HepG2 (cell line): ENCODE data around the gene GMEB2. TPM values are rescaled to one million over a fixed set of nuclear protein-coding genes. Genes with fewer than 3 reads are reported as not detected.

ENCODE experiments used
- BHLHE40 ChIP-seq: IDR thresholded peaks from 2 replicates; pipeline ENCODE4 v1.6.1; 2011; ENCODE audit warnings: low read length, improper control_type of control experiment
- BRCA1 ChIP-seq: sonication (generic); formaldehyde crosslinking; IDR thresholded peaks from 2 replicates; pipeline ENCODE4 v1.4.0; 2020; ENCODE audit warnings: missing genetic modification reagents
- CBX2 ChIP-seq, 2 experiments: fragments of 200-600 bp in 1 of 2; sonication (generic); formaldehyde crosslinking in 1 of 2; IDR thresholded peaks; 2 replicates each; pipeline versions ENCODE4 v1.7.0 to v1.8.1; 2018 to 2022; ENCODE audit warnings: low read depth in 2 of 2, low read length in 1 of 2, mild to moderate bottlenecking in 1 of 2, missing genetic modification reagents in 1 of 2
- CENPT ChIP-seq: sonication (generic); formaldehyde crosslinking; IDR thresholded peaks from 2 replicates; pipeline ENCODE4 v1.8.0; 2022; ENCODE audit warnings: low read depth, mild to moderate bottlenecking, moderate library complexity, missing genetic modification reagents
- GATAD1 ChIP-seq: IDR thresholded peaks from 2 replicates; pipeline ENCODE4 v1.6.1; 2016; ENCODE audit warnings: missing genetic modification reagents, missing compliant biosample characterization
- GATAD2A ChIP-seq: IDR thresholded peaks from 2 replicates; pipeline ENCODE4 v1.6.1; 2016
- HIVEP1 ChIP-seq: sonication (generic); formaldehyde crosslinking; IDR thresholded peaks from 2 replicates; pipeline ENCODE4 v1.4.0; 2020; ENCODE audit warnings: mild to moderate bottlenecking, missing genetic modification reagents
- JUN ChIP-seq: sonication (generic); formaldehyde crosslinking; IDR thresholded peaks from 2 replicates; pipeline ENCODE4 v1.4.0; 2020; ENCODE audit warnings: mild to moderate bottlenecking, missing genetic modification reagents
- NBN ChIP-seq: fragments of 450-650 bp; conservative IDR thresholded peaks from 2 replicates; pipeline ENCODE4 v1.6.1; 2017
- NFE2L2 ChIP-seq: fragments of 150-350 bp; IDR thresholded peaks from 2 replicates; pipeline ENCODE4 v1.6.1; 2014; ENCODE audit warnings: low read length
- NFIC ChIP-seq: IDR thresholded peaks from 2 replicates; pipeline ENCODE4 v1.6.1; 2012; ENCODE audit warnings: mild to moderate bottlenecking, low read length, inconsistent platforms
- POLR2AphosphoS5 ChIP-seq: IDR thresholded peaks from 2 replicates; pipeline ENCODE4 v1.6.1; 2012; ENCODE audit warnings: low read depth, low read length
- SIX4 ChIP-seq: sonication (generic); formaldehyde crosslinking; IDR thresholded peaks from 2 replicates; pipeline ENCODE4 v1.4.0; 2020; ENCODE audit warnings: missing genetic modification reagents
- XBP1 ChIP-seq: sonication (generic); formaldehyde crosslinking; IDR thresholded peaks from 2 replicates; pipeline ENCODE4 v1.5.0; 2020; ENCODE audit warnings: missing genetic modification reagents
- ZFP36L1 ChIP-seq: sonication (generic); formaldehyde crosslinking; IDR thresholded peaks from 2 replicates; pipeline ENCODE4 v1.8.0; 2022; ENCODE audit warnings: mild to moderate bottlenecking, missing genetic modification reagents, moderate library complexity
- ZFP37 ChIP-seq: sonication (generic); formaldehyde crosslinking; IDR thresholded peaks from 2 replicates; pipeline ENCODE4 v1.4.0; 2020; ENCODE audit warnings: missing genetic modification reagents, borderline replicate concordance
- ZFX ChIP-seq: sonication (generic); formaldehyde crosslinking; IDR thresholded peaks from 2 replicates; pipeline ENCODE4 v1.4.0; 2020; ENCODE audit warnings: mild to moderate bottlenecking, low read depth, missing genetic modification reagents, moderate library complexity
- ZNF160 ChIP-seq: sonication (generic); formaldehyde crosslinking; IDR thresholded peaks from 2 replicates; pipeline ENCODE4 v1.8.0; 2022; ENCODE audit warnings: mild to moderate bottlenecking, inconsistent platforms, missing genetic modification reagents
- ZNF329 ChIP-seq: sonication (generic); formaldehyde crosslinking; IDR thresholded peaks from 2 replicates; pipeline ENCODE4 v1.9.0; 2021; ENCODE audit warnings: low read depth, mild to moderate bottlenecking, missing genetic modification reagents
- ZNF710 ChIP-seq: sonication (generic); formaldehyde crosslinking; IDR thresholded peaks from 2 replicates; pipeline ENCODE4 v1.5.0; 2020; ENCODE audit warnings: mild to moderate bottlenecking, missing genetic modification reagents, borderline replicate concordance
- polyA plus RNA-seq, 8 experiments: library from polyadenylated mRNA; depleted of rRNA in 3 of 8; stranded (reverse) in 7 of 8; unstranded in 1 of 8; fragments of >200 nt; fragmentation: Illumina TruSeq in 4 of 8; extraction: Trizol in 4 of 8; gene quantifications; 2 replicates each; pipeline versions ENCODE4 v1.2.1 to v1.2.3, GENCODE V29; 2011 to 2016; ENCODE audit warnings: low read depth in 4 of 8, missing spikeins in 1 of 8, mixed read lengths in 1 of 8; ENCODE audit not compliant: insufficient read depth in 1 of 8
- total RNA-seq, 5 experiments: library from RNA; depleted of rRNA; stranded (reverse); fragments of >200 nt; fragmentation: Illumina TruSeq; extraction: Trizol; gene quantifications; 2 replicates each; pipeline ENCODE4 v1.2.3, GENCODE V29; 2016; ENCODE audit warnings: low read depth in 1 of 5
- TF ChIP-seq, protein P1 (sequence below): sonication (generic); formaldehyde crosslinking; conservative IDR thresholded peaks from 2 replicates; pipeline ENCODE4 v1.8.0; 2022; ENCODE audit warnings: mild to moderate bottlenecking, moderate library complexity, missing genetic modification reagents
- TF ChIP-seq, protein P2 (sequence below), 2 experiments: sonication (generic) in 1 of 2; formaldehyde crosslinking in 1 of 2; IDR thresholded peaks; 2 replicates each; pipeline versions ENCODE4 v1.5.1 to v1.6.1; 2011 to 2020; ENCODE audit warnings: borderline replicate concordance in 1 of 2, low read depth in 1 of 2, low read length in 1 of 2, mild to moderate bottlenecking in 1 of 2, missing genetic modification reagents in 1 of 2, moderate library complexity in 1 of 2
- TF ChIP-seq, protein P3 (sequence below), 2 experiments: fragments of 450-650 bp in 1 of 2; sonication (generic) in 1 of 2; formaldehyde crosslinking; IDR thresholded peaks; 2 replicates each; pipeline versions ENCODE4 v1.5.0 to v1.8.0; 2020 to 2022; ENCODE audit warnings: mild to moderate bottlenecking in 1 of 2, missing genetic modification reagents in 1 of 2

The GMEB2 gene
- total and polyA plus RNA-seq, 2 of the 13 experiments (the other 11 are each of a cell fraction or from before 2014, with no cell fraction given): 10.6 to 12.4 TPM

GRCh38 chr20:63574829-63575743 is 51.8 kb downstream of the GMEB2 start (continued):
- TF ChIP-seq, protein P1, sequence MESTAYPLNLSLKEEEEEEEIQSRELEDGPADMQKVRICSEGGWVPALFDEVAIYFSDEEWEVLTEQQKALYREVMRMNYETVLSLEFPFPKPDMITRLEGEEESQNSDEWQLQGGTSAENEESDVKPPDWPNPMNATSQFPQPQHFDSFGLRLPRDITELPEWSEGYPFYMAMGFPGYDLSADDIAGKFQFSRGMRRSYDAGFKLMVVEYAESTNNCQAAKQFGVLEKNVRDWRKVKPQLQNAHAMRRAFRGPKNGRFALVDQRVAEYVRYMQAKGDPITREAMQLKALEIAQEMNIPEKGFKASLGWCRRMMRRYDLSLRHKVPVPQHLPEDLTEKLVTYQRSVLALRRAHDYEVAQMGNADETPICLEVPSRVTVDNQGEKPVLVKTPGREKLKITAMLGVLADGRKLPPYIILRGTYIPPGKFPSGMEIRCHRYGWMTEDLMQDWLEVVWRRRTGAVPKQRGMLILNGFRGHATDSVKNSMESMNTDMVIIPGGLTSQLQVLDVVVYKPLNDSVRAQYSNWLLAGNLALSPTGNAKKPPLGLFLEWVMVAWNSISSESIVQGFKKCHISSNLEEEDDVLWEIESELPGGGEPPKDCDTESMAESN (CRISPR knock-in tag): peak; percentile 30
- TF ChIP-seq HIVEP1 (CRISPR knock-in tag) (peak; percentile 25; the same call in 1 of the 2 replicates), JUN (CRISPR knock-in tag) (0 out of 2 replicates have a peak, but pooled peaks have one; percentile 23), CENPT (CRISPR knock-in tag) (no peak), ZFP36L1 (CRISPR knock-in tag) (peak; percentile 22; the same call in 1 of the 2 replicates), NFIC (no peak), NFE2L2 (no peak), BHLHE40 (no peak), CBX2 (IDR thresholded peaks at IDR 0.05; ENCODE audit: low read depth, low read length) (no peak), CBX2 (CRISPR knock-in tag; IDR thresholded peaks at IDR 0.05; ENCODE audit: low read depth) (peak; percentile 26; the same call in 1 of the 2 replicates), ZFX (CRISPR knock-in tag) (no peak; the same call in 1 of the 2 replicates), GATAD2A (CRISPR knock-in tag) (peak; percentile 80; the same call in 1 of the 2 replicates), ZNF160 (CRISPR knock-in tag) (no peak), ZFP37 (CRISPR knock-in tag) (no peak), ZNF329 (CRISPR knock-in tag) (no peak), POLR2AphosphoS5 (peak; percentile 48; the same call in 1 of the 2 replicates), BRCA1 (CRISPR knock-in tag) (no peak), ZNF710 (CRISPR knock-in tag) (no peak), XBP1 (no peak), NBN (no peak), SIX4 (CRISPR knock-in tag) (no peak), GATAD1 (CRISPR knock-in tag) (peak; percentile 65)
- TF ChIP-seq, protein P2, sequence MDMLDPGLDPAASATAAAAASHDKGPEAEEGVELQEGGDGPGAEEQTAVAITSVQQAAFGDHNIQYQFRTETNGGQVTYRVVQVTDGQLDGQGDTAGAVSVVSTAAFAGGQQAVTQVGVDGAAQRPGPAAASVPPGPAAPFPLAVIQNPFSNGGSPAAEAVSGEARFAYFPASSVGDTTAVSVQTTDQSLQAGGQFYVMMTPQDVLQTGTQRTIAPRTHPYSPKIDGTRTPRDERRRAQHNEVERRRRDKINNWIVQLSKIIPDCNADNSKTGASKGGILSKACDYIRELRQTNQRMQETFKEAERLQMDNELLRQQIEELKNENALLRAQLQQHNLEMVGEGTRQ (IDR thresholded peaks at IDR 0.05; ENCODE audit: low read depth, low read length): no peak
- TF ChIP-seq, protein P2 (CRISPR knock-in tag; IDR thresholded peaks at IDR 0.05; ENCODE audit: borderline replicate concordance): no peak
- TF ChIP-seq, protein P3, sequence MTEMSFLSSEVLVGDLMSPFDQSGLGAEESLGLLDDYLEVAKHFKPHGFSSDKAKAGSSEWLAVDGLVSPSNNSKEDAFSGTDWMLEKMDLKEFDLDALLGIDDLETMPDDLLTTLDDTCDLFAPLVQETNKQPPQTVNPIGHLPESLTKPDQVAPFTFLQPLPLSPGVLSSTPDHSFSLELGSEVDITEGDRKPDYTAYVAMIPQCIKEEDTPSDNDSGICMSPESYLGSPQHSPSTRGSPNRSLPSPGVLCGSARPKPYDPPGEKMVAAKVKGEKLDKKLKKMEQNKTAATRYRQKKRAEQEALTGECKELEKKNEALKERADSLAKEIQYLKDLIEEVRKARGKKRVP (CRISPR knock-in tag; IDR thresholded peaks at IDR 0.05): peak in 1 of 2 experiments; percentile 92; a peak in 2 of 4 replicates
